K562 (cell line): Measurements from ENCODE around the gene TOM1L2. TPM values are rescaled to one million over a fixed set of nuclear protein-coding genes. Genes with fewer than 3 reads are reported as not detected.

Source experiments
- BRD9 ChIP-seq: fragments of 450-650 bp; IDR thresholded peaks from 2 replicates; pipeline ENCODE4 v1.6.1; 2018; ENCODE audit warnings: low read depth; ENCODE audit not compliant: partially characterized antibody
- MGA ChIP-seq: fragments of 450-650 bp; IDR thresholded peaks from 2 replicates; pipeline ENCODE4 v1.6.1; 2016; ENCODE audit warnings: mild to moderate bottlenecking, moderate library complexity
- REST ChIP-seq, 2 experiments: fragments of 450-650 bp; formaldehyde crosslinking in 1 of 2; IDR thresholded peaks; 2 replicates each; pipeline versions ENCODE4 v1.4.0 to v1.6.1; 2014 to 2020; ENCODE audit warnings: mild to moderate bottlenecking in 2 of 2, borderline replicate concordance in 1 of 2, low read depth in 1 of 2
- polyA plus RNA-seq, 8 experiments: library from polyadenylated mRNA; depleted of rRNA in 4 of 8; stranded (reverse) in 5 of 8; unstranded in 3 of 8; fragments of >200 nt; fragmentation: Nextera tagmentation in 2 of 8; fragmentation: Illumina TruSeq in 1 of 8; extraction: Ambion mirVana in 2 of 8; extraction: Trizol in 1 of 8; gene quantifications; 2 replicates each; pipeline versions ENCODE4 v1.2.1 to v1.2.3, GENCODE V29; 2011 to 2014; ENCODE audit warnings: inconsistent platforms in 1 of 8, missing spikeins in 1 of 8
- total RNA-seq, 7 experiments: library from RNA; depleted of rRNA in 6 of 7; stranded (reverse); fragments of >200 nt in 6 of 7; fragmentation: Illumina TruSeq in 2 of 7; extraction: Trizol in 2 of 7; gene quantifications; 2 replicates each; pipeline versions ENCODE4 v1.2.1 to v1.2.3, GENCODE V29; 2011 to 2021; ENCODE audit warnings: low replicate concordance in 1 of 7

The TOM1L2 gene
- total and polyA plus RNA-seq, 9 of the 15 experiments (the other 6 are each of a cell fraction or from before 2014, with no cell fraction given): 0.07 to 6.0 (median 2.5) TPM

DNA sequence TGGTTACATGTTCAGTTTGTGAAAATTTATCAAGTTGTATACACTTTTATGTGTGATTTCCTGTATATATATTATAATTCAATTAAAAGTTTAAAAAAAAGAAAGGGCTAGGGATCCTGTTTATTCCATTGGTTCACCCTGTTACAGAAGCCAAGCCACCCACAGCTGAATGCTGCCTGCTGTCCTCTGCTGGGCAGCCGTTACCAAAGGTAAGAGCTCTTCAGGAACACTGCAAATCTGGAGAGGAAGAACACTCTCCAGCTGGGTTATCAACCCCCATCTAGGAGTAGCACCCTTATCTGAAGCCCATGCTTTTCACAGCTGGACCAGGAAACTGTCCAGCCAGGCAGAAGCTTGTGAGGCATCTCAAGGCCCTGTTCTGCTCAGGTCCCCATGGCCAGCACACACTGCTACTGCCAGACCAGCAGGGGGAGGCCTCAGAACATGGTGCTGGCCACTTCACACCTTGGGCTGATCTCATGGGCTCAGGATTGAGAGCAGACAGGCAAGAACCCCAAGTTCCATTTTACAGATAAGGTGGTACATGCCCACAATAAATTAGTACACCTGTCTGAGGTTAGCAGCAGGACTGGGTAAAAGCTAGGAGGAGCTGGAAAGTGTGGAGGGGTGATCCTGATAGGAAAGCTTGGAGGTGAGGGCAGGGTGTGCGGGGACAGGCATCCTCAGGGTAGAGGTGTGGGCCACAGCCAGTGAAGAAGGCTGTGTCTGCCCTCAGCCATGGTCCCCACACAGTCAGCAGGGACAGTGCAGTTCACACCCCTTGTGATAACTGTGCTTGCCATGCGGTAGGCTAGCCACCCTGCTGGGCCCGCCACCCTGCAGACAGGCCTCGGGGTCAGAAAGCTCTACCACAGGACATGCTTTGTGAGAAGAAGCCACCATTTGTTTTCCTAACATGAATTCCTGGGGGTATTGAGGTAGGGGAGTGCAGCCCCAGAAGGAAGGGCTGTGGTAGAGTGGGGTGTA, 81.1 kb downstream of the TOM1L2 start (continued):
- peak; percentile 60 for TF ChIP-seq MGA
- TF ChIP-seq REST (IDR thresholded peaks at IDR 0.05; ENCODE audit: borderline replicate concordance): peak; percentile 84
- no peak for TF ChIP-seq REST (CRISPR knock-in tag; IDR thresholded peaks at IDR 0.05; ENCODE audit: low read depth)
- no peak for TF ChIP-seq BRD9
